GM19351 (cell line): ENCODE results near the gene DHX15.

Source experiments
- ATAC-seq: cut with Tn5 transposase; IDR thresholded peaks from one replicate; pipeline ENCODE4 v1.9.1; 2021; ENCODE audit warnings: mild to moderate bottlenecking, moderate library complexity; ENCODE audit not compliant: unreplicated experiment

The DHX15 gene

DNA sequence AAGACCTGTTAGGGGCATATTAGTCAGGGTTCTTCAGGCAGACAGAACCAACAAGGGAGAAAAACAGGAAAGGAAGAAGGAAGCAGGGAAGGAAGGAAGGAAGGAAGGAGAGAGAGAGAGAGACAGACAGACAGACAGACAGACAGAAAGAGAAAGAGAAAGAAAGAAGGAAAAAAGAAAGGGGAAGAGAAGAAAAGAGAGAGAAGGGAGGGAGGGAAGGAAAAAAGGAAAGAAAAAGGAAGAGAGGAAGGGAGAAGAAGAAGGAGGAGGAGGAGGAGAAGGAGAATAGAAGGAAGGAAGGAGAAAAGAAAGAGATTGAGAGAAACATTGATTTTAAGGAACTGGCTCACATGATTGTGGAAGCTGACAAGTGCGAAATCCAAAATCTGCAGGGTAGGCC lies 89.0 kb downstream of the DHX15 start:
- no peak for ATAC-seq

GRCh38 chr4:24489870-24490269 lies 94.5 kb downstream of the DHX15 start:
- ATAC-seq = no peak

GRCh38 chr4:24488399-24489164 lies 95.8 kb downstream of the DHX15 start:
- ATAC-seq = peak; percentile 87

DNA sequence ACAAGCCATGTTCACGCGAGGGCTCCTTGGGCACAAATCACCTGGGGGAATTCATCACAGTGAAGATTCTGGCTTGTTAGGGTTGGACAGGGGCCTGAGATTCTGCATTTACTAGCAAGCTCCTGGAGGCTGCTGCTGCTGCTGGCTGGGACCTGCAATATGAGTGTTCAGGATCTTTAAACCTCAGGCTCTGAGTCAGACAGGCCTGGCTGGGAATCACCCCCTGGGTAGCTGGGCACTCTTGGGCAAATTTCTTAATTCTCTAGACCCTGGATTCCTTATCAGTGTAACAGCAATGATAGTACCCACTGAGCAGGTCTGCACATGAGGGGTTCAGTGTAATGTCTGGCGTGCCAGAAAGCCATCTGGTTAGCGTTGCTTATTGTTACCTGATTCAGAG lies 101.5 kb downstream of the DHX15 start:
- no peak for ATAC-seq

DNA sequence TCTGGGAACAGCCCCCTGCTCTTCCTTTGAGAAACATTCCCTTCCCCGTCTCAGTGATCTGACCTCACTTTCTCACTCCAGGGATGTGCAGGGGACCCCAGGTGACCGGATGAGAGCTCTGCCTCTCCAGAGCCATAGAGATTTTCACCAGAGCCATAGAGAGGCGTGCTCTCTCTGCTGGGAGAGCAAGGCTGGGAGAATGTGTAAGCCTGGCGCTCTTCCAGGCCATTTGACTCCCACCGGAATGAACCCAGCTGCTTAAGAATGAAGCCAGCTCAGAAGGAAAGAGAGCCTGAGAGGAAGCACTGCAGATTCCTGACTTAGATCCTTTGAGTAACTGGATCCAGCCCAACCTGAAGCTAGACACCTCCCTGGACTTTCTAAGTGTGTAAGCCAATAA lies 106.4 kb downstream of the DHX15 start:
- no peak for ATAC-seq
